Measurements from ENCODE around the gene SEPTIN1.
"Not testable (repeated sequence)": the region's sequence is repeated elsewhere in the genome, so short reads cannot be mapped to it uniquely, and the experiment has no call there.

Gene SEPTIN1

GRCh38 chr16:30401768-30402425, 19.5 kb upstream of the SEPTIN1 start:
- DNase-seq (ENCODE audit: low spot score) = no peak

- DNase-seq (ENCODE audit: low spot score) = peak; percentile 25
These were observed 17.2 kb upstream of the SEPTIN1 start for GRCh38 chr16:30399435-30400186.

- no peak for DNase-seq (ENCODE audit: low spot score)
These were observed 16.5 kb upstream of the SEPTIN1 start for GRCh38 chr16:30398661-30399434.

- no peak for DNase-seq (ENCODE audit: low spot score)
These were observed 15.7 kb upstream of the SEPTIN1 start for GRCh38 chr16:30397776-30398660.

- no peak for DNase-seq (ENCODE audit: low spot score)
These were observed 14.7 kb upstream of the SEPTIN1 start for GRCh38 chr16:30397056-30397455.

- not testable (repeated sequence) for DNase-seq (ENCODE audit: low spot score)
These were observed 14.3 kb upstream of the SEPTIN1 start for GRCh38 chr16:30396627-30397026.

- DNase-seq (ENCODE audit: low spot score) = no peak
These were observed 13.7 kb upstream of the SEPTIN1 start for GRCh38 chr16:30395992-30396585.

GRCh38 chr16:30395155-30395991, 13.0 kb upstream of the SEPTIN1 start, which contains the start of gene ZNF48:
TSS of gene ZNF48 (plus strand) at chr16:30395420. CDS start at chr16:30395795, 375 bp downstream.
- DNase-seq (ENCODE audit: low spot score) = peak; percentile 91

GRCh38 chr16:30394592-30395154, 12.3 kb upstream of the SEPTIN1 start:
- DNase-seq (ENCODE audit: low spot score) = peak; percentile 51

GRCh38 chr16:30383521-30383920, 1.2 kb upstream of the SEPTIN1 start:
- DNase-seq (ENCODE audit: low spot score) = no peak

- DNase-seq (ENCODE audit: low spot score) = no peak
These were observed 895 bp downstream of the SEPTIN1 start for GRCh38 chr16:30381291-30382041.

- no peak for DNase-seq (ENCODE audit: low spot score)
These were observed 1.6 kb downstream of the SEPTIN1 start for GRCh38 chr16:30380803-30381208.

GRCh38 chr16:30380072-30380802, 2.1 kb downstream of the SEPTIN1 start:
- no peak for DNase-seq (ENCODE audit: low spot score)

GRCh38 chr16:30379158-30379783, 3.1 kb downstream of the SEPTIN1 start:
- no peak for DNase-seq (ENCODE audit: low spot score)

GRCh38 chr16:30378236-30379157, 3.9 kb downstream of the SEPTIN1 start:
- peak; percentile 99 for DNase-seq (ENCODE audit: low spot score)

- peak; percentile 83 for DNase-seq (ENCODE audit: low spot score)
These were observed 4.5 kb downstream of the SEPTIN1 start for GRCh38 chr16:30377812-30378235.
